Activated CD4-positive, alpha-beta memory T cell treated with anti-CD3 and anti-CD28 coated beads for 36 hours (primary cell): ENCODE measurements around the gene HMGB3. TPM values are rescaled to one million over a fixed set of nuclear protein-coding genes. Genes with fewer than 3 reads are reported as not detected.

Experiments
- CTCF ChIA-PET: fragments of 350-600 bp; sonication (Branson Sonifier 250); formaldehyde crosslinking; loops from one replicate; lab custom pipeline; 2021; ENCODE audit warnings: antibody characterized with exemption, inconsistent platforms; lab: Charles Lee
- POLR2A ChIA-PET: fragments of 350-600 bp; sonication (Branson Sonifier 250); formaldehyde crosslinking; loops from one replicate; lab custom pipeline; 2021; ENCODE audit warnings: antibody characterized with exemption; lab: Charles Lee
- DNase-seq: peaks from one replicate; pipeline ENCODE4 v3.0.0-alpha.2; 2020
- H3K27ac Mint-ChIP-seq: one replicate; pipeline ENCODE4 v1.8.0; 2021; ENCODE audit warnings: mixed read lengths
- H3K27me3 Mint-ChIP-seq: one replicate; pipeline ENCODE4 v1.8.0; 2021; ENCODE audit warnings: mixed read lengths
- H3K36me3 Mint-ChIP-seq: one replicate; pipeline ENCODE4 v1.8.0; 2021; ENCODE audit warnings: mixed read lengths
- H3K4me1 Mint-ChIP-seq: one replicate; pipeline ENCODE4 v1.8.0; 2021; ENCODE audit warnings: low read depth, mixed read lengths
- H3K4me3 Mint-ChIP-seq: one replicate; pipeline ENCODE4 v1.8.0; 2021; ENCODE audit warnings: mild to moderate bottlenecking, mixed read lengths
- H3K9me3 Mint-ChIP-seq: one replicate; pipeline ENCODE4 v1.8.0; 2021; ENCODE audit warnings: mixed read lengths
- intact Hi-C: fragments of 100-400 bp; cut with micrococcal nuclease; formaldehyde crosslinking; loops from one replicate; pipeline ENCODE4 v1.15.1; 2023
- total RNA-seq, 2 experiments: library from RNA; stranded (reverse); gene quantifications; one replicate each; pipeline ENCODE4 v1.2.3, GENCODE V29; 2021

Gene HMGB3
- total RNA-seq, 2 experiments from 2014 or later = 30.7 to 40.7 TPM

GRCh38 chrX:151015684-151016083, 32.5 kb downstream of the HMGB3 start:
- Mint-ChIP-seq H3K27ac (no peak overlapping the region), H3K4me3 (no peak overlapping the region), H3K27me3 (no peaks in the 10 kb centered on the region), H3K4me1 (no peaks in the 10 kb centered on the region), H3K9me3 (peaks cover 4% of the 10 kb centered on the region), H3K36me3 (no peaks in the 10 kb centered on the region)
- CTCF ChIA-PET = no interaction called here
- intact Hi-C loops = no loop called here
- POLR2A ChIA-PET = no interaction called here
- no peak for DNase-seq

- Mint-ChIP-seq H3K27me3 (no peaks in the 10 kb centered on the region), H3K4me3 (no peak overlapping the region), H3K4me1 (no peaks in the 10 kb centered on the region), H3K9me3 (no peaks in the 10 kb centered on the region), H3K36me3 (no peaks in the 10 kb centered on the region), H3K27ac (no peak overlapping the region)
- intact Hi-C loops = no loop called here
- no peak for DNase-seq
- ChIA-PET POLR2A (no interaction called here), CTCF (no interaction called here)
Observed at GRCh38 chrX:151019856-151020255, 36.7 kb downstream of the HMGB3 start.

GRCh38 chrX:151030845-151031244, 47.7 kb downstream of the HMGB3 start:
- intact Hi-C loops = loop anchor here (5.0 kb wide), 1 partner anchor 49 kb away; the partner anchor contains the start of gene HMGB3
- peak overlapping the region; percentile 49 for H3K27ac Mint-ChIP-seq
- ChIA-PET POLR2A (no interaction called here), CTCF (interaction anchor here (1.0 kb wide), 1 partner anchor 49 kb away, joined by 3 read pairs; no protein-coding TSS in a partner anchor)
- no peak overlapping the region for H3K4me3 Mint-ChIP-seq
- H3K36me3 Mint-ChIP-seq = no peaks in the 10 kb centered on the region
- H3K9me3 Mint-ChIP-seq = no peaks in the 10 kb centered on the region
- H3K4me1 Mint-ChIP-seq = peaks cover 10% of the 10 kb centered on the region
- DNase-seq = peak; percentile 9
- H3K27me3 Mint-ChIP-seq = no peaks in the 10 kb centered on the region

GRCh38 chrX:151031391-151031975, 48.3 kb downstream of the HMGB3 start:
- no peak for DNase-seq
- ChIA-PET POLR2A (no interaction called here), CTCF (interaction anchor here (1.1 kb wide), 1 partner anchor 50 kb away, joined by 3 read pairs; no protein-coding TSS in a partner anchor)
- no peaks in the 10 kb centered on the region for H3K9me3 Mint-ChIP-seq
- peaks cover 10% of the 10 kb centered on the region for H3K4me1 Mint-ChIP-seq
- intact Hi-C loops = loop anchor here (5.0 kb wide), 1 partner anchor 49 kb away; the partner anchor contains the start of gene HMGB3
- no peaks in the 10 kb centered on the region for H3K36me3 Mint-ChIP-seq
- peak overlapping the region; percentile 49 for H3K27ac Mint-ChIP-seq
- no peaks in the 10 kb centered on the region for H3K27me3 Mint-ChIP-seq
- no peak overlapping the region for H3K4me3 Mint-ChIP-seq

GRCh38 chrX:151039351-151039750, 56.2 kb downstream of the HMGB3 start:
- ChIA-PET POLR2A (no interaction called here), CTCF (no interaction called here)
- Mint-ChIP-seq H3K36me3 (no peaks in the 10 kb centered on the region), H3K9me3 (no peaks in the 10 kb centered on the region), H3K27ac (no peak overlapping the region), H3K27me3 (peaks cover 3% of the 10 kb centered on the region), H3K4me1 (no peaks in the 10 kb centered on the region), H3K4me3 (no peak overlapping the region)
- intact Hi-C loops = no loop called here
- DNase-seq = no peak

Other genes with a start within 250 kb of the HMGB3 start
- 10 to 100 TPM; 14.9 to 15.7 TPM for gene CD99L2, start 84.7 kb upstream of the HMGB3 start, total RNA-seq
- gene GPR50, start 193.2 kb downstream of the HMGB3 start, total RNA-seq = not detected